Activated CD4-positive, CD25-positive, alpha-beta regulatory T cell treated with anti-CD3 and anti-CD28 coated beads, Interleukin-2, amount 50 U/mL, for 24 hours (primary cell): ENCODE data around the gene AZU1.
"Not testable (repeated sequence)": the region's sequence is repeated elsewhere in the genome, so short reads cannot be mapped to it uniquely, and the experiment has no call there.

Experiments
- ATAC-seq, 2 donors: fragments of 150-1000 bp; cut with Tn5 transposase; one replicate each; pipeline ENCODE4 v1.10.0; 2021; ENCODE audit warnings: mild to moderate bottlenecking in 1 of 2, moderate library complexity in 1 of 2

AZU1 gene

GRCh38 chr19:873561-874041 lies 46.0 kb downstream of the AZU1 start:
- no peak for ATAC-seq

- ATAC-seq: no peak
These were observed 47.7 kb downstream of the AZU1 start for GRCh38 chr19:875265-875879.

- ATAC-seq: no peak
These were observed 48.5 kb downstream of the AZU1 start for GRCh38 chr19:876089-876488.

- no peak for ATAC-seq
These were observed 49.2 kb downstream of the AZU1 start for GRCh38 chr19:876780-877314.

- ATAC-seq: not testable (repeated sequence)
These were observed 50.5 kb downstream of the AZU1 start for GRCh38 chr19:877992-878660.

- not testable (repeated sequence) for ATAC-seq
These were observed 51.3 kb downstream of the AZU1 start for GRCh38 chr19:878751-879561.

- no peak for ATAC-seq
These were observed 52.2 kb downstream of the AZU1 start for GRCh38 chr19:879711-880438.
